ENCODE data around the gene SERPINB5.

Gene SERPINB5, protein sequence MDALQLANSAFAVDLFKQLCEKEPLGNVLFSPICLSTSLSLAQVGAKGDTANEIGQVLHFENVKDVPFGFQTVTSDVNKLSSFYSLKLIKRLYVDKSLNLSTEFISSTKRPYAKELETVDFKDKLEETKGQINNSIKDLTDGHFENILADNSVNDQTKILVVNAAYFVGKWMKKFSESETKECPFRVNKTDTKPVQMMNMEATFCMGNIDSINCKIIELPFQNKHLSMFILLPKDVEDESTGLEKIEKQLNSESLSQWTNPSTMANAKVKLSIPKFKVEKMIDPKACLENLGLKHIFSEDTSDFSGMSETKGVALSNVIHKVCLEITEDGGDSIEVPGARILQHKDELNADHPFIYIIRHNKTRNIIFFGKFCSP

GRCh38 chr18:63476668-63477067, at the start of gene SERPINB5:
Gene SERPINB5, plus strand, starts transcription at chr18:63476958. Its CDS starts 7,471 bp downstream, at chr18:63484429.
- Histone ChIP-seq H3K4me1 (ENCODE audit: control insufficient read depth, insufficient read depth, low read length) (peaks cover 7% of the 10 kb centered on the region; the same call in 1 of the 2 replicates), H3K36me3 (ENCODE audit: control insufficient read depth, insufficient read depth, low read length) (no peaks in the 10 kb centered on the region), H3K27ac (ENCODE audit: low read depth, low read length) (no peak within 1 kb of the TSS), H3K27me3 (ENCODE audit: control insufficient read depth, insufficient read depth, low read length) (no peaks in the 10 kb centered on the region), H3K4me3 (ENCODE audit: low read depth, low read length) (peak within 1 kb of the TSS; percentile 26; the same call in 1 of the 2 replicates), H3K9me3 (ENCODE audit: control insufficient read depth, insufficient read depth, low read depth, low read length) (no peaks in the 10 kb centered on the region), H3K9ac (ENCODE audit: low read length) (no peak within 1 kb of the TSS)

- Histone ChIP-seq H3K4me1 (ENCODE audit: control insufficient read depth, insufficient read depth, low read length) (peaks cover 12% of the 10 kb centered on the region), H3K27me3 (ENCODE audit: control insufficient read depth, insufficient read depth, low read length) (no peaks in the 10 kb centered on the region), H3K27ac (ENCODE audit: low read depth, low read length) (no peak overlapping the region), H3K9ac (ENCODE audit: low read length) (no peak overlapping the region), H3K9me3 (ENCODE audit: control insufficient read depth, insufficient read depth, low read depth, low read length) (no peaks in the 10 kb centered on the region), H3K4me3 (ENCODE audit: low read depth, low read length) (no peak overlapping the region), H3K36me3 (ENCODE audit: control insufficient read depth, insufficient read depth, low read length) (no peaks in the 10 kb centered on the region)
Observed at GRCh38 chr18:63427558-63427957, 49.2 kb upstream of the SERPINB5 start.

DNA sequence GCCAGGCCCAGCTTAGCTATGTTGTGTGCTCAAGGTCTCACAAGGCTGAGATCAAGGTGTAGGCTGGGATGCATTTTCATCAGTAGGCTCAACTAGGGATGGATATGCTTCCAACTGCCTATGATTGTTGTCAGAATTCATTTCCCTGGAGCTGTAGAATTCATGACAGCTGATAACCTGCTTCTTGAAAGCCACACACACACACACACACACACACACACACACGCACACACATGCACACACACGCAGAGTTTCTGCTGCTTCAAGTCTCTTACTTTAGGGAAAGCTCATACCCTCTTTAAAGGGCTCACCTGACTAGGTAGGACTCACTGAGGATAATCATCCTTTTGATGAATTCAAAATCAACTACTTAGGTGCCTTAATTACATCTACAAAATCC, 46.2 kb upstream of the SERPINB5 start:
- Histone ChIP-seq H3K4me1 (ENCODE audit: control insufficient read depth, insufficient read depth, low read length) (peaks cover 6% of the 10 kb centered on the region), H3K36me3 (ENCODE audit: control insufficient read depth, insufficient read depth, low read length) (no peaks in the 10 kb centered on the region), H3K27ac (ENCODE audit: low read depth, low read length) (no peak overlapping the region), H3K4me3 (ENCODE audit: low read depth, low read length) (no peak overlapping the region), H3K9me3 (ENCODE audit: control insufficient read depth, insufficient read depth, low read depth, low read length) (no peaks in the 10 kb centered on the region), H3K27me3 (ENCODE audit: control insufficient read depth, insufficient read depth, low read length) (no peaks in the 10 kb centered on the region), H3K9ac (ENCODE audit: low read length) (no peak overlapping the region)

- Histone ChIP-seq H3K9ac (ENCODE audit: low read length) (no peak overlapping the region), H3K9me3 (ENCODE audit: control insufficient read depth, insufficient read depth, low read depth, low read length) (no peaks in the 10 kb centered on the region), H3K27ac (ENCODE audit: low read depth, low read length) (no peak overlapping the region), H3K27me3 (ENCODE audit: control insufficient read depth, insufficient read depth, low read length) (no peaks in the 10 kb centered on the region), H3K36me3 (ENCODE audit: control insufficient read depth, insufficient read depth, low read length) (no peaks in the 10 kb centered on the region), H3K4me3 (ENCODE audit: low read depth, low read length) (no peak overlapping the region), H3K4me1 (ENCODE audit: control insufficient read depth, insufficient read depth, low read length) (peaks cover 6% of the 10 kb centered on the region)
Observed at GRCh38 chr18:63431180-63431579, 45.6 kb upstream of the SERPINB5 start.

DNA sequence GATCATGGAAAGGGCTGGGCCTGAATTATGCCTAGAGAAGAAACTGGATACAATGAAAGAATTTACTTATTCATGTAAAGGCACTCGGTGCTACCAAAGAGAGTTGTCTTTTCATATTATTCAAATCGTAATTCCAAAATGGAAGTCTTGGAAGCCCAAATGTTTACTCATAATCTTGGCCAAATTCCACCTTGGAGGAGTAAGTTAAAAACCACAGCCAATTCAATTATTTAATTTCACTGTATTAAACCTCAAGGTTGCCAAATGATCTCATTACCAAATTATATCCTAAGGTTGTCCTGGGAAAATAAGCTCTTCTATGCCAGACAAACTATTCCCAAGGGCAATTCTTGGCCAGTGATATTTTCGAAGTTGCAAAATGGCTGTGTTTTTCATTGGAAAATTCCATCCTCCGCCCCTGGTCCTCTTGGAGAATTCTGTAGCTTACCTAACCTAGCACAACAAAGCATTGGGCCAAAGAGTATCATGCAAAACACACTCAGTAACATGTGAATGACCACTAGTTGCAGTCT, 43.4 kb upstream of the SERPINB5 start:
- Histone ChIP-seq H3K9me3 (ENCODE audit: control insufficient read depth, insufficient read depth, low read depth, low read length) (no peaks in the 10 kb centered on the region), H3K4me1 (ENCODE audit: control insufficient read depth, insufficient read depth, low read length) (no peaks in the 10 kb centered on the region), H3K36me3 (ENCODE audit: control insufficient read depth, insufficient read depth, low read length) (no peaks in the 10 kb centered on the region), H3K4me3 (ENCODE audit: low read depth, low read length) (no peak overlapping the region), H3K9ac (ENCODE audit: low read length) (no peak overlapping the region), H3K27me3 (ENCODE audit: control insufficient read depth, insufficient read depth, low read length) (no peaks in the 10 kb centered on the region), H3K27ac (ENCODE audit: low read depth, low read length) (no peak overlapping the region)

- no peaks in the 10 kb centered on the region for H3K9me3 ChIP-seq (ENCODE audit: control insufficient read depth, insufficient read depth, low read depth, low read length)
- H3K36me3 ChIP-seq (ENCODE audit: control insufficient read depth, insufficient read depth, low read length): no peaks in the 10 kb centered on the region
- H3K4me3 ChIP-seq (ENCODE audit: low read depth, low read length): no peak overlapping the region
- no peaks in the 10 kb centered on the region for H3K4me1 ChIP-seq (ENCODE audit: control insufficient read depth, insufficient read depth, low read length)
- no peaks in the 10 kb centered on the region for H3K27me3 ChIP-seq (ENCODE audit: control insufficient read depth, insufficient read depth, low read length)
- no peak overlapping the region for H3K9ac ChIP-seq (ENCODE audit: low read length)
- no peak overlapping the region for H3K27ac ChIP-seq (ENCODE audit: low read depth, low read length)
Observed at GRCh38 chr18:63438181-63438580, 38.6 kb upstream of the SERPINB5 start.

DNA sequence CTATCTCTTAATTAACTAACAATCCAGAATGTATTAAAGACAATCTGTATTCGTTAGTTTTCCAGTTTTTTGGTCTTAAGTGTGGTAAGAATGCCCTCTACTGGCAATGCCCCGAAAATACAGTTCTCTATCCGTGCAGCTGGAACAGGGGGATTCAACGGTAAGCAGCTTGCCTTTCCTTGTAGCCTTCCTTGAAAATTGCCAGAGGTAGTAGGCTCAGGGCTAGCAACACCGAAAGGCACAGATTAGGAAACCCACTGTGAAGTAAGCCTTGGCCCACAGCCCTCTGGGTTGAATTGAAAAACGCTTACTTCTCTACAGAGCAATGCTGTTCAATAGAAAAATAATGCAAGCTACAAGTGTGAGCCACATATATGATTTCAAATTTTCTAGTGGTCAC, 37.4 kb upstream of the SERPINB5 start:
- no peaks in the 10 kb centered on the region for H3K27me3 ChIP-seq (ENCODE audit: control insufficient read depth, insufficient read depth, low read length)
- H3K4me1 ChIP-seq (ENCODE audit: control insufficient read depth, insufficient read depth, low read length): no peaks in the 10 kb centered on the region
- no peaks in the 10 kb centered on the region for H3K36me3 ChIP-seq (ENCODE audit: control insufficient read depth, insufficient read depth, low read length)
- no peak overlapping the region for H3K9ac ChIP-seq (ENCODE audit: low read length)
- no peak overlapping the region for H3K27ac ChIP-seq (ENCODE audit: low read depth, low read length)
- no peaks in the 10 kb centered on the region for H3K9me3 ChIP-seq (ENCODE audit: control insufficient read depth, insufficient read depth, low read depth, low read length)
- H3K4me3 ChIP-seq (ENCODE audit: low read depth, low read length): no peak overlapping the region

GRCh38 chr18:63440219-63440618, 36.5 kb upstream of the SERPINB5 start:
- H3K9ac ChIP-seq (ENCODE audit: low read length): no peak overlapping the region
- H3K36me3 ChIP-seq (ENCODE audit: control insufficient read depth, insufficient read depth, low read length): no peaks in the 10 kb centered on the region
- no peaks in the 10 kb centered on the region for H3K9me3 ChIP-seq (ENCODE audit: control insufficient read depth, insufficient read depth, low read depth, low read length)
- H3K4me1 ChIP-seq (ENCODE audit: control insufficient read depth, insufficient read depth, low read length): no peaks in the 10 kb centered on the region
- H3K4me3 ChIP-seq (ENCODE audit: low read depth, low read length): no peak overlapping the region
- H3K27ac ChIP-seq (ENCODE audit: low read depth, low read length): no peak overlapping the region
- H3K27me3 ChIP-seq (ENCODE audit: control insufficient read depth, insufficient read depth, low read length): no peaks in the 10 kb centered on the region

- H3K4me1 ChIP-seq (ENCODE audit: control insufficient read depth, insufficient read depth, low read length): no peaks in the 10 kb centered on the region
- H3K9ac ChIP-seq (ENCODE audit: low read length): no peak overlapping the region
- H3K36me3 ChIP-seq (ENCODE audit: control insufficient read depth, insufficient read depth, low read length): no peaks in the 10 kb centered on the region
- no peaks in the 10 kb centered on the region for H3K9me3 ChIP-seq (ENCODE audit: control insufficient read depth, insufficient read depth, low read depth, low read length)
- no peaks in the 10 kb centered on the region for H3K27me3 ChIP-seq (ENCODE audit: control insufficient read depth, insufficient read depth, low read length)
- no peak overlapping the region for H3K4me3 ChIP-seq (ENCODE audit: low read depth, low read length)
- no peak overlapping the region for H3K27ac ChIP-seq (ENCODE audit: low read depth, low read length)
Observed at GRCh38 chr18:63440881-63441280, 35.9 kb upstream of the SERPINB5 start.

DNA sequence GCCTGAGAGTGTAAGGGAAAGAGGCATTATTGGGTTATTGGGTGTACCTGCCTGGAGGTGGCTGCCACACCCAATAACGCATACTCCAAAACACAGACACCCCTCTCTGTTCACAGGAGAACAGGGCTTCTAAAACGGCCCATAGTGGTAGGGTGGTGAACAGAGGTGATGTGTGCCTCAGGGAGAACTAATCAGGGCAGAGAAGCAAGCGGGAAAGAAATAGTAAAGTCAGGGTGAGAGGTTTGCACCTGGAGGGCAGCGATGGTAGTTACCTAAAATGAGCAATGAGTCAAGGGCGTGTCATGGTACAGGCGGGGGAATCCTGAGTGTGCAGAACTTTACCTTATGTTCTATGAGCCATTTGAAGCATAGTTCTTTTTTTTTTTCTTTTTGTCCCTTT, 32.9 kb upstream of the SERPINB5 start:
- no peaks in the 10 kb centered on the region for H3K4me1 ChIP-seq (ENCODE audit: control insufficient read depth, insufficient read depth, low read length)
- H3K4me3 ChIP-seq (ENCODE audit: low read depth, low read length): no peak overlapping the region
- H3K27ac ChIP-seq (ENCODE audit: low read depth, low read length): no peak overlapping the region
- H3K9ac ChIP-seq (ENCODE audit: low read length): no peak overlapping the region
- H3K9me3 ChIP-seq (ENCODE audit: control insufficient read depth, insufficient read depth, low read depth, low read length): no peaks in the 10 kb centered on the region
- no peaks in the 10 kb centered on the region for H3K36me3 ChIP-seq (ENCODE audit: control insufficient read depth, insufficient read depth, low read length)
- no peaks in the 10 kb centered on the region for H3K27me3 ChIP-seq (ENCODE audit: control insufficient read depth, insufficient read depth, low read length)

DNA sequence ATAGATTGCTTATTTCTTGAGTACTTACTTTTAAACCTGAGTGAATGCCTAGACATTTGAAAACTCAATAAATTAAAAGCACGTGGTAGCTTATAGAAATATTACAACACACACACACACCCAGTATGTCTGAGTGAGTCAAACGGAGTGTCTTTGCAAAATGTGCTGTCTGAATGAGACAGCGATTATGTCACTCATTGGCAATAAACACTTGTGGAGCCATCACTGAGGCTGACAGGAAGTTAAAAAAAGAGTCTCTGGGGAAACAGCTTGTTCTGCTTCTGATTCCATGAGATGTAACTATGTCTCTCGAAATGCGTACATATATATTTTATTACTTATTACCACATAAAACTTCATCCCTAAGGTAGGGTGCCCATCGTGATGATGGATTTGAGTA, 32.2 kb upstream of the SERPINB5 start:
- Histone ChIP-seq H3K4me3 (ENCODE audit: low read depth, low read length) (no peak overlapping the region), H3K9ac (ENCODE audit: low read length) (no peak overlapping the region), H3K27me3 (ENCODE audit: control insufficient read depth, insufficient read depth, low read length) (no peaks in the 10 kb centered on the region), H3K27ac (ENCODE audit: low read depth, low read length) (no peak overlapping the region), H3K36me3 (ENCODE audit: control insufficient read depth, insufficient read depth, low read length) (no peaks in the 10 kb centered on the region), H3K4me1 (ENCODE audit: control insufficient read depth, insufficient read depth, low read length) (no peaks in the 10 kb centered on the region), H3K9me3 (ENCODE audit: control insufficient read depth, insufficient read depth, low read depth, low read length) (no peaks in the 10 kb centered on the region)

Data from HUES6 (cell line).